HG02623 (cell line): ENCODE data around the gene PLEKHM2.

Experiments
- ATAC-seq: cut with Tn5 transposase; IDR thresholded peaks from one replicate; pipeline ENCODE4 v1.9.1; 2021; ENCODE audit warnings: moderate library complexity; ENCODE audit not compliant: unreplicated experiment

PLEKHM2 gene

GRCh38 chr1:15737324-15738319 lies 53.5 kb downstream of the PLEKHM2 start:
- ATAC-seq, result no peak

DNA sequence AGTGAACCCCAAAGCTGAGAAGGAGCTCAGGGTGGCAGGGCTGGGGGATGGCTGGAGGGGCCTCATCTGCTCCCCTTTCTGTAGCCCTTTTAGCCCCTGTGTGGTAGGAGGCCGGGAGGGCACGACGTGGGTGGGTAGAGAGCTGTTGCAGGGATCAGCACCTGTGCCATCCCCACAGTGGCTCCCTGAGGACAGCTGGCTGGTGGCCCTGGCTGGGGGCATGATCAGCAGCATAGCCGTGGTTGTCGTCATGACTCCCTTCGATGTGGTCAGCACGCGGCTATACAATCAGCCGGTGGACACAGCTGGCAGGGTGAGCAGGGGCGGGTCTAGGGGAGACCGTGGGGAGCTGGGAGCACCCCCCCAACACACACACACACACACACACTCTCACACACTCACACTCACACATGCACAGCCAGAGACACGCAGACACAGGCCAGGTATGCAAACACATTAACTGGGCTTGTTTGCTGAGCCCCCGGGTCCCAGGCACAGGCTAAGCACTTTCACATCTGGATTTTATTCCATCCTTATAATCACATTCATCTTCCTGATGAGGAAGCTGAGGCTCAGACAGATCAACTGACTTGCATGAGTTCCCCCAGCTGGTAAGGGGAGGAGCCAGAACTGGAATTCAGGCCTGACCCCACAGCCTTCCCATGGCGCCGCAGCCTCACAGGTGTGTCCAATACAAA lies 54.4 kb downstream of the PLEKHM2 start:
- ATAC-seq, result no peak

- ATAC-seq, result no peak
Measured at GRCh38 chr1:15739259-15739658, 55.1 kb downstream of the PLEKHM2 start.

- ATAC-seq, result no peak
Measured at GRCh38 chr1:15739745-15740144, 55.6 kb downstream of the PLEKHM2 start.

DNA sequence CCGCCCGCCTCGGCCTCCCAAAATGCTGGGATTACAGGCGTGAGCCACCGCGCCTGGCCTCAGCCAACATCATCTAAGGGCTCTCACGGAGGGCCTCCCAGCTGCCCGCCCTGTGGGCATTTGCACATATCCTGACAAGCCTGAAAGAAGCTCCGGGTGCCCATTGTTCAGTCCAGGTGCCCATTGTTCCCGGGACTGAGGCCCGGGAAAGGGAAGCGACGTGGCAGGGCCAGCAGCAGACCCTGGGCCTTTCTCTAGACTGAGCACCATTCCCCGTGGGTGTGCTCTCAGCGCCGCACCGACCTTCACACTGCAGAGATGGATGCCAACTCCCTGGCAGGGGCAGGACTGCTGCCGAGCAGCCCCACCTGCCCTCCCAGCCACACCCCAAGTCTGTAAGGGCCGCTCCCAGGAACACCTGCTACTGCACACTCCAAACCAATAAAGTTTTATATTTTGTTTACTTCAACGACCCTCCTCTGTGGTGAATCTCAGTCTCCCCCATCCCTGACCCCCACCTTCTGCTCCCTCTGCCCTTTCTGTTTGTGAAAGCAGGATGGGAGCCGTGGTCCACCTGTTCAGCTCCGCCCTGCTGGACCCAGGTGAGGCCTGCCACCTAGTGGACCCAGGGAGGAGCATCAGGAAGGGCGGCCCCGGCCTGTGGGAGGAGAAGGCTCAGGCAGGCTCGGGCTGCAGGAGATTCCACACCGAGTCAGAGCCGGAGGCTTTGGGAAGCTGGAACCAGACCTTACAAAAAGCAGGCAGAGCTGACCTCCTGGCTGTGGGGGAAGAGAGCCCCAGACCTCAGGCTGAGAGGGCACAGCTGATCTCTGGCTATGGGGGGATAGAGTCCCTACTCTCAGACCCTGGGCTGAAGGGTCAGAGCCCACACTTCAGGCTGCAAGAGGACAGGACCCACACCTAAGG lies 57.1 kb downstream of the PLEKHM2 start:
- ATAC-seq, result peak; percentile 59

GRCh38 chr1:15742339-15742801 lies 58.2 kb downstream of the PLEKHM2 start, which contains the start of gene TMEM82:
TMEM82 (plus strand) TSS chr1:15742499; CDS start chr1:15742560, 61 bp downstream.
- ATAC-seq, result no peak

GRCh38 chr1:15744122-15744679 lies 60.1 kb downstream of the PLEKHM2 start:
- ATAC-seq, result no peak

DNA sequence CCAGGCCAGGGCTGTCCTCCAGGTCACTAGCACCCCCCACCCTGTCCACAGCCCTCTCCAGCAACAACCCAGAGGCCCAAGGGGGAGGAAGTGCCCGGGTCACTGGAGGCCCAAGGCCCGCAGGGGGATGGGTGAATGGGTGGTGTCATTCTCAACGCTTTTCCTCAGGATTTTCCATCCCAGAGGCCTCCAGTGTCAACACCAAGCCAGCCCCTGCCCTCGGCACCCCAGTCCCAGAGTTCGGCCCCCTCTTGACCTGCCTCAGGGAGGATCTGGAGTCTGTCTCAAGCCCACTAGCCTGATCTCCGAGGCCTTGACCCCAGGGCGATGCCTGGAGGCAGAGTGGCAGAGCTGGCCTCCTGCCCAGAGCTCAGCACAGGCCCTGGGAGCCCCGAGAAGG lies 63.3 kb downstream of the PLEKHM2 start:
- ATAC-seq, result no peak

- ATAC-seq, result no peak
Measured at GRCh38 chr1:15748264-15748663, 64.1 kb downstream of the PLEKHM2 start.

DNA sequence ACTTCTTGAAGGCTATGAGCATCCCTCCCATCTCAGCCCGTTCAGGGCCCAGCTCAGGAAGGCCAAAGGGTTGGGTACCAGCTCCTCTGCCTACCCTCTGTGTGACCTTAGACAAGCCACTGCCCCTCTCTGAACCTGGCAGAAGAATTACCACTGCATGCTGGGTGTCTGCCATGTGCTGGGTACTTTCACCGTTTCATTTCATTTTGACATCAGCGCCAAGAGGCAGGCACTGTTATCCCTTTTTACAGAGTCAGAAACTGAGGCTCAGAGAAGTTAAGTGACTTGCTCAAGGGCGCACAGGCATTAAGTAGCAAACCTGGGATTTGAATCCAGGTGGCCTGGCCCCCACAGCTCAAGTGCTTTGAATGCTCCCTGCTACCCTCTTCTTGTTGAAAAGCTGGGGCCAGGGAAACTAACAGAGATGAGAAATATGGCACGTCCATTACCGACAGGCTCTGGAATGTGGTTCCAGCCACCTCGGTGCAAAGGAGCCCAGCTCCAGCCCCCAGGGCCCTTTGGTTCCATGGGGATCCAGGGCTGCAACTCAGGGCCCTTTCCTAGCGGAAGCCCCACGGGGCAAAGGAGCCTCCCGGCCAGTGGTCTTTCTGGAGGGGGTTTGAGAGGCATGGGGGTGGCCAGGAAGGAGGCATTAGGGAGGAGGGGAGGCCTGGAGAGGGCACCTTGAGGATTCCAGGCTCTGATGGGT lies 64.7 kb downstream of the PLEKHM2 start:
- no peak for ATAC-seq

DNA sequence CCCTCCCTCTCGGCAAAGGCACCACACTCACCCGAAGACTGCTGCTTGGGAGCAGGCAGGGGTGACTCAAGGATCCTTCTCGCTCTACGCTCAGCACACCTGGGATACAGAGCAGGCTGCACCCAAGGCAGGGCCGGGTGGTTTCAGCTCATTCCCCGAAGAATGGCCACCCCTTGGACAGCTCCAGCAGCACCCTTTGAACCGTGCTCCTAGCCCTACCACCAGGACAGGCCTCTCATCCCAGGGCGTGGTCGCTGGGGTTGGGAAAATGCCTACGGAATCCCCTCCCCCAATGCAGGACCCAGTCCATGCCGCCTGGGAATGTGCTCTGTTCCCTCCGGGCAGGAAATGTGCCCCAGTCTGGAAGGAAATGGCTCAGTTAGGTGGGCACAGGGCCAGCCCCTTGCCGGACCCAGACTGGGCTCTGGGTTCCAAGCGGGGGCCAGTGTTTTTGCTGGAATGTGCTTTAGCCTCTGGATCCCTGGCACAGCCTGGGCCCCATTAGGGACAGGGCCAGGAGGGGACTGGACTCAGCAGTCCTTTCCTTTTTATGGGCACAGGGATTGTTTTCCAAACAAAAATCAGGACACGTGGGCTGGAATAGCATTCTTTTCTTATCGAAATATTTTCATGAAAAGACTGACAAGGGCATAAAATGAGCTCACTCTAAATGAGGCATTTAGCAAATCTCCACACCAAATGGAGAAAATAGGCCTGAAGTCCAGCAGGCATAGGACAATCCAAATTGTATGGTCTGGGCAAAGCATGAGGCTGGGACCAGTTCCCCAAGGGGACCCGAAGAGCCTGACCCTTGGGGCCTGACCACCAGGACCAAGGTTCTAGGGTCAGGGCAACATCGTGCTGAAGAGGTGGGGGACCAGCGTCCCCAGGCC lies 65.5 kb downstream of the PLEKHM2 start:
- no peak for ATAC-seq

- ATAC-seq, result no peak
Measured at GRCh38 chr1:15750924-15751323, 66.8 kb downstream of the PLEKHM2 start.

GRCh38 chr1:15751717-15752116 lies 67.6 kb downstream of the PLEKHM2 start:
- no peak for ATAC-seq

- ATAC-seq, result no peak
Measured at GRCh38 chr1:15753776-15754175, 69.7 kb downstream of the PLEKHM2 start.

- no peak for ATAC-seq
Measured at GRCh38 chr1:15755021-15755645, 71.0 kb downstream of the PLEKHM2 start.

GRCh38 chr1:15755646-15756040 lies 71.5 kb downstream of the PLEKHM2 start:
- ATAC-seq, result no peak

GRCh38 chr1:15756143-15757015 lies 72.3 kb downstream of the PLEKHM2 start:
- ATAC-seq, result no peak
